ENCODE results near the gene LPIN3.

LPIN3 gene

GRCh38 chr20:41392871-41393704, 52.5 kb downstream of the LPIN3 start:
- DNase-seq (ENCODE audit: low read depth in 2 of 2): no peak

GRCh38 chr20:41393705-41394066, 53.1 kb downstream of the LPIN3 start:
- no peak for DNase-seq (ENCODE audit: low read depth in 2 of 2)

GRCh38 chr20:41394081-41394480, 53.5 kb downstream of the LPIN3 start:
- no peak for DNase-seq (ENCODE audit: low read depth in 2 of 2)

- no peak for DNase-seq (ENCODE audit: low read depth in 2 of 2)
These were observed 54.5 kb downstream of the LPIN3 start for GRCh38 chr20:41394931-41395666.

GRCh38 chr20:41395667-41396664, 55.3 kb downstream of the LPIN3 start:
- DNase-seq (ENCODE audit: low read depth in 2 of 2): no peak

- no peak for DNase-seq (ENCODE audit: low read depth in 2 of 2)
These were observed 57.8 kb downstream of the LPIN3 start for GRCh38 chr20:41398408-41398807.

- no peak for DNase-seq (ENCODE audit: low read depth in 2 of 2)
These were observed 63.0 kb downstream of the LPIN3 start for GRCh38 chr20:41403604-41404003.

- DNase-seq (ENCODE audit: low read depth in 2 of 2): no peak
These were observed 64.8 kb downstream of the LPIN3 start for GRCh38 chr20:41405436-41405835.

- no peak for DNase-seq (ENCODE audit: low read depth in 2 of 2)
These were observed 65.7 kb downstream of the LPIN3 start for GRCh38 chr20:41406353-41406752.

GRCh38 chr20:41406896-41407444, 66.3 kb downstream of the LPIN3 start:
- DNase-seq (ENCODE audit: low read depth in 2 of 2): no peak

GRCh38 chr20:41407607-41408006, 67.0 kb downstream of the LPIN3 start:
- DNase-seq (ENCODE audit: low read depth in 2 of 2): no peak

GRCh38 chr20:41408156-41408794, 67.7 kb downstream of the LPIN3 start:
- DNase-seq (ENCODE audit: low read depth in 2 of 2): no peak

GRCh38 chr20:41408986-41409385, 68.4 kb downstream of the LPIN3 start:
- DNase-seq (ENCODE audit: low read depth in 2 of 2): no peak
